DMS 273 treated with DMSO at 0.1 percent for 48 hours (cell line): ENCODE data around the gene HEATR5A.
"Not testable (repeated sequence)": the region's sequence is repeated elsewhere in the genome, so short reads cannot be mapped to it uniquely, and the experiment has no call there.

Experiments used
- DNase-seq: peaks from one replicate; lab custom pipeline; 2025; lab: John Stamatoyannopoulos, UW

The HEATR5A gene

GRCh38 chr14:31389946-31390345, 30.4 kb downstream of the HEATR5A start:
- DNase-seq: no peak

DNA sequence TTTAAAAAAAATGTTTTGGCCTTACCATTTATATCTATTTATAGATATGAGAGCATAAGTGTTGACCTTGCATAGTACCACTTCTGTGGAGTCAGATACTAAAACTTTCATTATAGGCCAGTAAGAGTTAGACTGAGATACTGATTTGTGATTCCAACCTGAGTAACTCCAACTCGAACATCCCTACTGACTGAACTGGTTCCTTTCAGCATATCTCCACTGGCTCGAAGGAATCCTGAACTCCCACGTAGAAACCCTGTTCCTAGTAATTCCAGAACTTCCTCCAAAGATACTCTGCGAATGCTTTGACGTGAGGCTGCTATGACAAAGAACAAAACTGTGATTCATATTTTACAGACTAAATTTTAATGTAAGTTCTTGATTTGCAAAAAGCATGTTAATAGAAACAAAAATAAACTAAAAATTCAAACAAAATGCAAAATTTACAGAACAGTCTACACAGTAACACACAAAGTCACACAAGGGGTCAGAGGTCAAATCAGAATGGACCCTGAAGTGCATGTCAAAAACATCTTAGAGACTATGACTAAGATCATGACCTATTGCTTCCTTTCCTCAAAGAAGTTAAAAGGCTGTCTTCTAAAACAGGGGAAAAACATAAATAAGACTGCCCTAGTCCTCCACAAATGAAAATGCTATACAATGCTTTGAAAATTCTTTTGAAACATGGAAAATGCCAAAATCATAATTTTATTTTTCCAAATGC, 31.5 kb downstream of the HEATR5A start:
- no peak for DNase-seq

- no peak for DNase-seq
Measured at GRCh38 chr14:31387091-31387490, 33.3 kb downstream of the HEATR5A start.

DNA sequence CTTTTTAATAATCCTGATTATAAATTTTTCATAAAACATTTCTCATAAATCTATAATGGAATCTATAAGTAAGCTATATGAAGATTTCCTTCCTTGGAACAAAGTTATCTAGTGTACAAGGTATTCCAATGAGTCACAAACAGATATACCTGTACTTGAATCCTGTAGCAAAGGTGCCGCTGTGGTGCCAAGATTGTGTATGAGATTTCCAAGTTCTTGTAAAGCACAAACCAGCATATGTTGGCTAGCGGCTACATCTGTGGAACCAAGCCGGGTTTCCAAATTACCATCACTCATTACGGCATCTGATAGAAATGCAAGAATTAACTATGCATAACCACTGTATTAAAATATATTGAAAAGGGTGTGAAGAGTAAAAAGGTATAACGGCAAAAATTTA, 34.1 kb downstream of the HEATR5A start:
- DNase-seq: no peak

- DNase-seq: no peak
Measured at GRCh38 chr14:31382221-31382620, 38.1 kb downstream of the HEATR5A start.

GRCh38 chr14:31380106-31380505, 40.2 kb downstream of the HEATR5A start:
- DNase-seq: no peak

- DNase-seq: not testable (repeated sequence)
Measured at GRCh38 chr14:31379125-31379947, 41.0 kb downstream of the HEATR5A start.

DNA sequence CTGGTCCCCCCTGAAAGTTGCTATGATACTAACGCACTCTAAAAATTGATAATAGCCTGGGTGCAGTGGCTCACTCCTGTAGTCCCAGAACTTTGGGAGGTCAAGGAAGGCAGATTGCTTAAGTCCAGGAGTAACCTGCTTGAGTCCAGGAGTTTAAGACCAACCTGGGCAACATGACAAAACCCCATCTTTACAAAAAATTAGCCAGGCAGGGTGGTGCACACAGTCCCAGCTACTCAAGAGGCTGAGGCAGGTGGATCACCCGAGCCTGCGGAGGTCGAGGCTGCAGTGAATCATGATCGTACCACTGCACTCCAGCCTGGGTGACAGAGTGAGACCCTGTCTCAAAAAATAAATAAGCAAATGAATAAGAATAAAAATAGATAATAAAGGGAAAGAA, 42.9 kb downstream of the HEATR5A start:
- no peak for DNase-seq

DNA sequence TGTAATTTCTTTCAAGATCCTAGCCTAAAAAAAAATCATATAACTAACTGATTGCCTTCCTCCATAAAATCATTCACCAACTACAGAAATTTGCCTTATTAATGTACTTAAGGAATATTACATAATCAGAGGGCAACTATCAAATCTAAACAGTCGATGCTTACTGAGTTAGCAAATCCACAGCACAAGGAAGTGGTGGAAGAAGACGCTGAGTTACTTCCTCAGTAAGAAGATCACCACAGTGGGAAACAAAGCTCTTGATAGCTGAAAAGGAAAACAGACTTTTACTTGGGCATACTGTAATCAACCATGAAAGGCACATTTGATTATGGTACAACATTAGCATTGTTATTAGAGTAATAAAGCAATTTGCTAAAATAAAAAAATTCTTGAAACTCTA, 48.7 kb downstream of the HEATR5A start:
- DNase-seq: no peak

- DNase-seq: no peak
Measured at GRCh38 chr14:31363331-31364073, 56.8 kb downstream of the HEATR5A start.

DNA sequence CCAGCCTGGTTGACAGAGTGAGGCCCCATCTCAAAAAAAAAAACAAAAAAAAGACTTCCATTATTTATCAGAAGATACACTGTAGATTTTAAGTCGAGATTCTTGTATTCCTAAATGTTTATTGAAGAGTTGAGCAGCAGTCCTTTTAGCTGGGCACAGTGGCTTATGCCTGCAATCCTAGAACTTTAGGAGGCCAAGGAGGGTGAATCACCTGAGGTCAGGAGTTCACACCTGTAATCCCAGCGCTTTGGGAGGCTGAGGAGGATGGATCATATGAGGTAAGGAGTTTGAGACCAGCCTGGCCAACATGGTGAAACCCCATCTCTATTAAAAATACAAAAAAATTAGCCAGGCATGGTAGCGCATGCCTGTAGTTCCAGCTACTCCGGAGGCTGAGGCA, 57.6 kb downstream of the HEATR5A start:
- no peak for DNase-seq

DNA sequence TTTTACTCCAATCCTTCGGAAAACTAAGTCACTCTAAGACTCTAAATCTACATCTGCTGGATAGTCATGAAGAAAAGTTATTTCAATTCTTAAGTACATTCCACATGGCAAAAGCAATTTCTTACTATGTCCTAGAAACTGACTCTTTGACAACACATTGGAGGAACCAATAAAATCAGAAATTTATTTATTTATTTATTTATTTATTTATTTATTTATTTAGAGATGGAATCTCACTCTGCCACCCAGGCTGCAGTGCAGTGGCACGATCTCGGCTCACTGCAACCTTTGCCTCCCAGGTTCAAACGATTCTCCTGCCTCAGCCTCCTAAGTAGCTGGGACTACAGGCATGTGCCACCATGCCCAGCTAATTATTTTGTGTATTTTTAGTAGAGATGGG, 58.6 kb downstream of the HEATR5A start:
- not testable (repeated sequence) for DNase-seq

GRCh38 chr14:31360919-31361662, 59.3 kb downstream of the HEATR5A start:
- DNase-seq: no peak

- DNase-seq: no peak
Measured at GRCh38 chr14:31357279-31357678, 63.1 kb downstream of the HEATR5A start.

- DNase-seq: no peak
Measured at GRCh38 chr14:31346097-31346496, 74.3 kb downstream of the HEATR5A start.

DNA sequence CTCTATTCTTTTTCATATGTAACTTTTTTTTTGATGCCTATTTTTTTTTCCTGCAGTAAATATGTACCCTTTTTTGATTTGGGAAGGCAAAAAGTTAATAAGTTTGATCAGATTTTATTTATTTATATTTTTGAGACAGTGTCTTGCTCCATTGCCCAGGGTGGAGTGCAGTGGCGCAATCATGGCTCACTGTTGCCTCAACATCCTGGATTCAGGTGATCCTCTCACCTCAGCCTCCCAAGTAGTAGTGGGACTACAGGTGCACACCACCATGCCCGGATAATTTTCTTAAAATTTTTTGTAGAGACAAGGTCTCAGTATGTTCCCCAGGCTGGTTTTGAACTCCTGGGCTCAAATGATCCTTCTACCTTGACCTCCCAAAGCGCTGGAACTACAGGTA, 79.1 kb downstream of the HEATR5A start:
- no peak for DNase-seq

- no peak for DNase-seq
Measured at GRCh38 chr14:31340297-31341063, 79.9 kb downstream of the HEATR5A start.

DNA sequence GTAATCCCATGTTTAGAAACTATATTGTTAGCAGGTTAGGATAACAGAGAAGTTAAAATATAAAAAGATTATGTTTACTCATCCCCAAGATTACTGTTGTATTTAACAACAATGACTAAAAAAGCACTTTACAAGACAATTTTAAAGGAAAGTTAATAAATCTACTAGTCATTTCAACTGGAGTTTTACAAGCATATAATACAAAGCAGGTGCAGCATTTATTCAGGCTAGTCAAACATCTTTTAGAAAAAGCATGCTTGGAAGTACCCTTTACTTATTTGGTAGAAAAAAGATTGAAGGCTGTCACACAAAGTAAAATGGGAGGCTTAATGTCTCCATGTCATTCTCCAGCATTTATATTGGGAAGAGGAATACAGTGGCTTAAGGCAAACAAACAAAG, 80.6 kb downstream of the HEATR5A start:
- no peak for DNase-seq

DNA sequence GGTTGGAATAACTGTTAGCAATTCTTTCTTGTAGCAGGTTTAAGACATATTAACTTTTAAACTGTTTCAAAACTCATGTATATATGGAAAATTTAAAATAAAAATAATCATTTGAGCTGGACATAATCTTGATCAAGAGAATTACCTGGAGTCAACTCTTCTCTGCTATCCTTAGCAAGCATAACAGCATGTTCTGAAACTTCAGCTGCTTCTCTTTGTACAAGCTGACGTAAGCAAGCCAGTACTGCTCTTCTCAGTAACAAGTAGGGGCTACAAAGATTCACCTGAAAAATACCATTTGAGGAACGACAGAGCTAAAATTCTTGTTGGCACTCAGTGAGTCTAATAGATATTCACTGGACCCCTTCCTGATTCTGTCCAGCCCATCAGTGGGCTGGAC, 83.0 kb downstream of the HEATR5A start:
- DNase-seq: no peak

DNA sequence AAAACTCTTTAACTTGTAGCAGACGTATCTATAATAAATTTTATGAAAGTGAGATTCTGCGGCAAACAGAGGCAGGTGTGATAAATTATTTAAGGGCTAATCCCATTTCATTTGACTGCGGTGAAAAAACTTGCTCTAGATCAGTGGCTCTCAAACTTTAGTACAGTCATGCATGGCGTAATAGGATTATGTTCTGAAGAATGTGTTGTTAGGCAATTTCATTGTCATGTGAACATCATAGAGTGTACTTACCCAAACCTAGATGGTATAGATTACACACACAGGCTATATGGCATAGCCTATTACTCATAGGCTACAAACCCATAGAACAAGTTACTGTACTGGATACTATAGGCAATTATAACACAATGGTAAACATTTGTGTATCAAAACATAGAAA, 83.7 kb downstream of the HEATR5A start:
- no peak for DNase-seq

- not testable (repeated sequence) for DNase-seq
Measured at GRCh38 chr14:31331395-31331794, 89.0 kb downstream of the HEATR5A start.
